Suprapubic skin (tissue), 4 donors: ENCODE results near the gene LRRC43. TPM values are rescaled to one million over a fixed set of nuclear protein-coding genes. Genes with fewer than 3 reads are reported as not detected.
A peak's percentile ranks its signal among the peaks of the same experiment; 100 is the strongest.

Experiments used
- DNase-seq, 2 donors: peaks; one replicate each; pipeline ENCODE4 v3.0.0-alpha.2; 2019; ENCODE audit warnings: low spot score in 2 of 2
- H3K27ac ChIP-seq: fragments of 200-600 bp; sonication (generic); one replicate; pipeline ENCODE4 v1.5.1; 2019
- H3K27me3 ChIP-seq: fragments of 200-600 bp; sonication (generic); one replicate; pipeline ENCODE4 v1.5.1; 2019
- H3K36me3 ChIP-seq: fragments of 200-600 bp; sonication (generic); one replicate; pipeline ENCODE4 v1.5.1; 2019
- H3K4me1 ChIP-seq: fragments of 200-600 bp; sonication (generic); one replicate; pipeline ENCODE4 v1.5.1; 2019
- H3K4me3 ChIP-seq: fragments of 200-600 bp; sonication (generic); one replicate; pipeline ENCODE4 v1.5.1; 2019; ENCODE audit warnings: mild to moderate bottlenecking
- H3K9me3 ChIP-seq: fragments of 200-600 bp; sonication (generic); one replicate; pipeline ENCODE4 v1.5.1; 2019
- CTCF ChIP-seq, 2 donors: fragments of 200-600 bp in 1 of 2; fragments of 450-650 bp in 1 of 2; sonication (generic) in 1 of 2; IDR thresholded peaks; one replicate each; pipeline ENCODE4 v1.5.1; 2016 to 2019; ENCODE audit warnings: antibody characterized with exemption in 2 of 2, mild to moderate bottlenecking in 1 of 2, moderate library complexity in 1 of 2
- EP300 ChIP-seq: sonication (generic); formaldehyde crosslinking; IDR thresholded peaks from one replicate; pipeline ENCODE4 v1.6.1; 2017; ENCODE audit warnings: antibody characterized with exemption
- POLR2A ChIP-seq, 2 donors: fragments of 450-650 bp; IDR thresholded peaks; one replicate each; pipeline ENCODE4 v1.6.1; 2017; ENCODE audit warnings: antibody characterized with exemption in 2 of 2, mild to moderate bottlenecking in 2 of 2, moderate library complexity in 2 of 2
- POLR2AphosphoS5 ChIP-seq, 3 donors: sonication (generic); formaldehyde crosslinking; IDR thresholded peaks; one replicate each; pipeline ENCODE4 v1.6.1; 2017; ENCODE audit warnings: antibody characterized with exemption in 3 of 3
- WGBS: methylation state at CpG from one replicate; pipeline ENCODE4 v1.1.5; 2018; 5-methylcytosine and 5-hydroxymethylcytosine counted together
- total RNA-seq, 4 donors: library from RNA; depleted of rRNA; stranded (reverse); fragments of >200 nt; gene quantifications; one replicate each; pipeline ENCODE4 v1.1.0, GENCODE V29; 2016

LRRC43 gene
- 1 to 10 TPM in 1 of 4 donors, not detected in 3; 1.1 TPM for total RNA-seq

- Histone ChIP-seq H3K4me1 (peaks cover 10% of the 10 kb centered on the region), H3K36me3 (no peaks in the 10 kb centered on the region), H3K4me3 (peak within 1 kb of the TSS; percentile 54), H3K27me3 (peaks cover 4% of the 10 kb centered on the region), H3K9me3 (no peaks in the 10 kb centered on the region), H3K27ac (no peak within 1 kb of the TSS)
- 2% methylated on average over 20 of the region's 63 CpGs for WGBS
- TF ChIP-seq CTCF (IDR thresholded peaks at IDR 0.05) (no peak), EP300 (no peak), POLR2A (IDR thresholded peaks at IDR 0.05) (no peak), POLR2AphosphoS5 (IDR thresholded peaks at IDR 0.05) (no peak)
- no peak for DNase-seq
Observed at GRCh38 chr12:122182887-122183587, at the start of gene LRRC43. Gene LRRC43, plus strand, starts transcription at chr12:122183123. Its CDS starts 22 bp downstream, at chr12:122183145.

GRCh38 chr12:122133192-122133950 lies 49.6 kb upstream of the LRRC43 start:
- Histone ChIP-seq H3K27me3 (no peaks in the 10 kb centered on the region), H3K27ac (no peak overlapping the region), H3K9me3 (no peaks in the 10 kb centered on the region), H3K36me3 (peaks cover 78% of the 10 kb centered on the region), H3K4me3 (no peak overlapping the region), H3K4me1 (peaks cover 4% of the 10 kb centered on the region)
- no peak for DNase-seq
- WGBS: 87% methylated on average over 27 of the region's 28 CpGs
- no peak for TF ChIP-seq POLR2A (IDR thresholded peaks at IDR 0.05)
- no peak for TF ChIP-seq EP300
- no peak for TF ChIP-seq CTCF (IDR thresholded peaks at IDR 0.05)
- no peak for TF ChIP-seq POLR2AphosphoS5 (IDR thresholded peaks at IDR 0.05)

- Histone ChIP-seq H3K4me1 (peaks cover 4% of the 10 kb centered on the region), H3K27me3 (no peaks in the 10 kb centered on the region), H3K36me3 (peaks cover 77% of the 10 kb centered on the region), H3K9me3 (no peaks in the 10 kb centered on the region), H3K4me3 (no peak overlapping the region), H3K27ac (no peak overlapping the region)
- no peak for DNase-seq
- no peak for TF ChIP-seq POLR2A (IDR thresholded peaks at IDR 0.05)
- no peak for TF ChIP-seq EP300
- 96% methylated on average over 12 of the region's 18 CpGs for WGBS
Observed at GRCh38 chr12:122135437-122136031, 47.4 kb upstream of the LRRC43 start.

GRCh38 chr12:122137229-122137628 lies 45.7 kb upstream of the LRRC43 start:
- TF ChIP-seq EP300: no peak
- no peak for TF ChIP-seq POLR2AphosphoS5 (IDR thresholded peaks at IDR 0.05)
- no peak for TF ChIP-seq POLR2A (IDR thresholded peaks at IDR 0.05)
- no peak for TF ChIP-seq CTCF (IDR thresholded peaks at IDR 0.05)
- 64% methylated on average over 7 of the region's 10 CpGs for WGBS
- Histone ChIP-seq H3K9me3 (no peaks in the 10 kb centered on the region), H3K36me3 (peaks cover 79% of the 10 kb centered on the region), H3K27ac (no peak overlapping the region), H3K4me1 (peaks cover 4% of the 10 kb centered on the region), H3K4me3 (no peak overlapping the region), H3K27me3 (no peaks in the 10 kb centered on the region)
- DNase-seq: no peak

- Histone ChIP-seq H3K27me3 (no peaks in the 10 kb centered on the region), H3K4me3 (no peak overlapping the region), H3K9me3 (no peaks in the 10 kb centered on the region), H3K4me1 (peaks cover 4% of the 10 kb centered on the region), H3K27ac (no peak overlapping the region), H3K36me3 (peaks cover 79% of the 10 kb centered on the region)
- DNase-seq: no peak
- 66% methylated on average over 7 of the region's 11 CpGs for WGBS
- TF ChIP-seq POLR2AphosphoS5 (IDR thresholded peaks at IDR 0.05) (no peak), EP300 (no peak), CTCF (IDR thresholded peaks at IDR 0.05) (no peak), POLR2A (IDR thresholded peaks at IDR 0.05) (no peak)
Observed at GRCh38 chr12:122137681-122138080, 45.2 kb upstream of the LRRC43 start.
